Stimulated activated CD4-positive, alpha-beta T cell treated with anti-CD3 and anti-CD28 coated beads, TNF-alpha, amount 100 ng/mL, for 1 hour (primary cell): ENCODE data around the gene TNS1.

Experiments used
- DNase-seq, 3 donors: peaks; one replicate each; pipeline ENCODE4 v3.0.0-alpha.2; 2020; ENCODE audit warnings: low read depth in 3 of 3, low spot score in 1 of 3

TNS1 gene

DNA sequence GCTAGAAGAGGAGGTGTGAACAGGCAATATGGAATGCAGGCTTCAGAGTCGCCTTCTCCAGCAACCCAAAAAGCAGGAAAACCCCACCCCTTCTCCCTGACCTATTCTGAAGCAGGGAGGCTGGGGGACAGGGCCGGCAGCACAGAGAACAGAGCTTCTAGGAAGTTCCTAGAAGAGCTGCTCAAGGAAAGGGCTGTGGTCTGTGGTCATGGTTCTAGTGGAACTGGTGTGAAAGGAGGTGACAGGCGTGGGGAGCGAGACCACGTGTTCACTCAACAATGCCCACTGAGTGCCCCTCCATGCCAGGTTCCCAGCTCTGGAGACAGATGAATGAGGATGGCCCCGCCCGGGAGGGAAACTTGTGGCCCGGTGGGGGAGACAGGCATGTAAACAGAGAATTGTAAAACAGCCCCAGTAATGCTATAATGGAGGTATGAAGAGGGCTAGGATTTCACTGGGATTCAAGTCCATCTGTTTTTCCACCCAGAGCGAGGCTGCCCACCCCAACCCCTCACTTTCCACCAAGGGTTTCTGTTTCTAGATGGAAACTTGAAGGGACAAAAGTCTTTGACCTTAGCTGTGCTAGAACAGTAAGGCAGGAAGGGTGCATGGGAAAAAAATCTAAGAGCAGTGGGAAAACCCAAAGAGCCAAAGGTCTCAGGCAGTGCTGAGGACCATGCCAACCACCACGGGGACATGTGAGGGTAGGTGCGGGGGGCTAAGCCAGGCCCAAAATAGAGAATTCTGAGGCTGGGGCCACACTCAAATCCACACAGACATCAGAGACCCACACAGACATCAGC, 71.8 kb downstream of the TNS1 start:
- DNase-seq: no peak

DNA sequence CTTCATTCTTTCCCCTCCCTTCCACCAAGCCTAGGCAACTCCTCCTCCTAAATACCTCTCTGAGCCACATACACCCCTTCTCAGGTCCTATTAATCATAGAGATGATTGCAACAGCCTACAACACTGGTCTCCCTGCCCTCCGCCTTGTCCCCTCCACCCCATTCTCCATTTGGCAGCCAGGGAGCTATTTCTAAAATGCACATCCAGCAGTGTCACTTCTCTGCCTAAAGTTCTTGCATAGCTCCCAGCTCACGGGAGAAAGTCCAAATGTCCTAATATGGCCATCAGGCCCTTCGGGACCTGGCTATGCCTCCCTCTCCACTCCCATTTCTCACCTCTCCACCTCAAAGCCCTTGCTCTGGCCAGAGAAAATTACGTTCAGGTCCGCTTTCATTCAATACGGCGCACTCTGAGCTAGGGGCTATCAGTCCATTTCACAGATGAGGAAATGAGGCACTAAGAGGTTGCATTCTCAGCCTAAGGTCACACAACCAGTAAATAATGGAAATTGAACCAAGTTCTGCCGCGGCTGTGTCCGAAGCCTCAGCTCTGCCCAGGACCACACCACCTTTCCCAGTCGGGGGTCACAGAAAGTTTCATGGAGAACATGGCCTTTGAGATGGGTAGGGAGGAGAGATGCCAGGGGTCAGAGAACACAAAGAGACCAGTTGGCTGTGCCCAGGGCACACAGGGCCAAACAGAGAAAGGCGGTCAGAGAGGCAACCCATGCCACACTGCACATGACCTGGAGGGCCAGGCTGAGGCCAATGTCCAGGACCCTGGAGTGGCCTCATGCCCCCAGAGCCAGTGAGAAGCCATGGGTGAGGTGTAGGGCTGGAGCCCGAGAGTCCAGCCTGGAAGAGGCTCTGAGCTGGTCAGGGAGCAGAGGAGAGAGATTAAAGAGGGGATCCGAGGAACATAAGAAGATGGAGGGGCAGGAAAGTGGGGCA, 72.8 kb downstream of the TNS1 start:
- no peak for DNase-seq

DNA sequence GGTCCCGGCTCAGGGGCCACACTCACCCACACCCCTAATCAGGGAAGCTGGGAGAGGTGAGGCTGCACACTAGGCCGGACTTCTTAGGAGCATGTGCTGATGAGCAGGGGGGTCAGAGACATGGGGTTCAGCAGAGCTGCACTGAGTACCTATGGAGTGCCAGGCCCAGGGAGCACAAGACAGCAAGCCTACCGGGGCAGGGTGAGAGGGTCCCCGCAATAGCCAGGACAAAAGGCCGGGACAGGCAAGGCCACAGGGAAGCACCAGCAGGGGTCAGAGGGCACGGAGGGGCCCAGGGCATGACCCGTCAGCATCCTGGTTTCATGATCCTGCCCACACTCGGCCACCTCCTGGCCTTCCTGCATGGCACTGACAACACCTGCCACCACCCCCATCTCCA, 73.5 kb downstream of the TNS1 start:
- DNase-seq: no peak

DNA sequence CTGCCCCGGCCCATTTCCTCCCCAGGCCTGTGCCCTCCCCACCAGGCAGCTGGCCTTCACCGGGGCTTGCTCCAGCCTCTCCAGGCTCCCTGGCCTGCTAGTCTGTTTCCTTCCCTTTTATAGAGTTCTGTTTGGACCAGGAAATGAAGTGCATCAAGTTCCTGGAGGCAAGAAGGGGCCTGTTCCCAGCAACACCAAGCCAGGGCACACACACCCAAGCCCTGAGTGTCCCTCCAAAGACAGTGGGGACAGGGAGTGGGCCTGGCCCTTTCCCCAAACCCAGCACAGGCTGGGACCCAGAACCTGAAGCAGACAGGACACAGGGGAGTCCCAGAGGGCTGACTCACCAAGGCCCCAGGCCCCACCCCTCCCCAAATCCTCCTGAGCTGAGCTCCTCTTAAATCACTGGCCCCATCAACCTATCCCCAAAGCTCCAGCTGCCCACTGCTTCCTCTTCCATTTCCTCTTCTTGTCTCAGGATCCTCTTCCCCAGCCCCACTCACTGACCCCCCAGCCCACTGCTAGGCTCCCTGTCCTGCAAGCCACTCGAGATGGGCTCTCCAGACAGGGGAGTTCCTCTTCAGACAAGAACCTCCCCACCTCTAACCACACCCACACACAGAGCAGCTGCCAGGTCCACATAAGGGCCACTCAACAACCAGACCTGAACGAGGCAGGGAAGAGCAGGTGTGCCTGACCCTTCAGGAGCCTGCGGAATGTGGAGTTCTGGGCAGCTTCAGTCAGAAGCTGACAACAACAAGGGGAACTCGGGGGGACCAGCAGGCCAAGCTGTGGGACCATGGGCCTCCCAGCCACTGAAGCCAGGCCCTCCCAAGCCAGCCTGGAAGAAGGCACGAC, 74.2 kb downstream of the TNS1 start:
- DNase-seq: no peak

DNA sequence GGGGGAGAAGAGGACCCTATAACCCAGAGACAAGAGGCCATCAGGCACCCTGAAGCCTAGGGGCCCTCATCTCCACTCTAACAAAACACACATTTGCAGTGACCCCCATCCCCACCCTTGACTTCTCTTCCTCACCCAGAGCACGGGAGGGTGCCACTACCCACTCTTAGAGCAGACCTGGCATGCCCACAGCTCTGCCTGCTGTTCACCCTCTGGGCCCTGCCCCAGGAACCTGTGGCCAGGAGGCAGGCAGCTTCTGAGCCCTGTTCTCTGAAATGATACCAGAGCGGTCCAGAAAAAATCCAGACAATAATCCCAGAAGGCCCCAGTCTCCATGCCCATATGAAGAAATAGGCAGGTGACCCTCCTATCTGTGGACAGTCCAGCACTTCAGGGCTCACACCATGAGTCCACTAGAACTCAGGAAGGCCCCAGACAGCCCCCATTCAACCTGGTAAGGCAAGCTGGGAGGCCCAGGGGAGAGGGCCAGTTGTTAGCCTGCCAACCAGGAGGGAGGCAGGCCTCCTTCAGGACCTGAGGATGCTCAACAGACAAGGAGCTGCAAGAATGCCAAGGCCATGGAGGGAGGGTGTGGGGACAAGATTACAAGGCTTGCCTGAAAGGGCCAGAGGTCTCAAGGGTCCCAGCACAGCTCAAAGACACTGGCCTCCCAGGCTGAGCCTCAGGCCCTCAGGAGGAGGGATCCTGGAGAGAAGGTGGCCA, 75.0 kb downstream of the TNS1 start:
- no peak for DNase-seq

DNA sequence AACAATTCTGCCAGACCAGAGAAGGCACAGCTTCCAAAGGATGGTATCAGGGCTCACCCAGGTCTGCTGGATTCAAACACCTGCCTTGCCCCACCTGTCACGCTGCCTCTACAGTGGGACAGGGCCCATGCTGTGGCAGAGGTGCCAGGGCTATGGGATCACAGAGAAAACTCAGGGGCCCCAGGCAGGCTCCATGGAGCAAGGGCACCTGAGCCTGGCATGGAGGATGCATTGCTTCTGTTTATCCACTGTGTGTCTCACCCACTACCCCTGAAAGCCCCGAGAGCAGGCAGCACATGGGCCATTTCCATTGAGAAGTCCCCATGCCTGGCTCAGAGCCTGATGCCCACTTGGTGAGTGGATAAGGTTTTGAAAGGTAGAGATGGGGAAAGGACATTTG, 76.0 kb downstream of the TNS1 start:
- DNase-seq: no peak

DNA sequence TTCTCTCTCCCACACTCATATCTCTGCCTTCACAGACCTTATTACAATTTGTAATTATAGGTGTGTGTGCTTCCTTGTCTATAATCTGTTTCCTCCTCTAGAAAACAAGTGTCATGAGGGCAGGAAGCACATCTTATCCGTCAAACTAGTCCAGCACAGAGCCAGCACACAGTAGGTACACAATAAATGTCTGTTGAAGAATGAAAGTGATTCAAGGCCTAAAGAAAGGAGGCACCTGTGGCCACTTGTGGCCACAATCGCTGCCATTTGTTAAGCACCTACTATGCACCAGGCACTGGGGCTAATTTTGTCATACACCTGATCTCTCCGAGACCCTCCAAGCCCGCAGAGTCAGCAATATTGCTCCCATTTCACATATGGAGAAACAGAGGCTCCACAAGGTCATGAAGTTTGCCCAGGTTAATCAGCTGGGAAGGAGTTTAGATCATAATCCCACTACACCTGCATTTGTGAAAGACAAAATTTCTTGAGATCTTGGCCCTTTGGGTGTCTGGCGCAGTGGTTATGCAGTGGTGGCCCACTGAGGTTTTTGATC, 78.4 kb downstream of the TNS1 start:
- DNase-seq: no peak

DNA sequence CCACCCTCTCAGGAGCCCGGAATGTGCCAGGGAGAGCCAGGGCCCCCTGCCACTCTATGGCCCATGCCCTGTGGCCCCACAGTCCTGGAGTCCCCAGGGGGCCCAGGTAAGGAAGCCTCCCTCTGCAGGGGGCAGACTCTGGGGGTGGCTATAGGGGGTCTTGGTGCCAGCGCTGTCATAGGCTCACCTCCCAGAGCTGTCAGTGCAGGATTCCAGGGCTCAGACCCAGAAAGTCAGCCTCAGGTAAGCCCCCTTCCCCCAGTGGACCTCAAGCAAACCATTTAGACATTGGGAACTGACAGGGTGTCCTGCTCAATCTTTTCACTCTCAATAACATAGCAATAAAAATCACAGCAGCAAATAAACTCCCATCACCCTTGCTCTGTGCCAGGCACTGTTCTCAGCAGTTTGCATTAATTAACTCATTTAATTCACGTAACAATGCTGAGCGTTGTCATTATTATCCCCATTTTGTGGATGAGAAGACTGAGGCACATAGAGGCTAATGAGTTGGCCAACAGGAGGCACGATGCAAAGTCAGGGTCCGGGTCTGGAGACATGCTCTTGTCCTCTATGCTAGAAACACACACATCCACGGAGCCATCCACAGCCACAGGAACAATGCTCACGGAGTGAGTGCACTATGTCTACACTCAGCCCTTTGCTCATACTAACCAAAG, 79.6 kb downstream of the TNS1 start:
- DNase-seq: no peak

DNA sequence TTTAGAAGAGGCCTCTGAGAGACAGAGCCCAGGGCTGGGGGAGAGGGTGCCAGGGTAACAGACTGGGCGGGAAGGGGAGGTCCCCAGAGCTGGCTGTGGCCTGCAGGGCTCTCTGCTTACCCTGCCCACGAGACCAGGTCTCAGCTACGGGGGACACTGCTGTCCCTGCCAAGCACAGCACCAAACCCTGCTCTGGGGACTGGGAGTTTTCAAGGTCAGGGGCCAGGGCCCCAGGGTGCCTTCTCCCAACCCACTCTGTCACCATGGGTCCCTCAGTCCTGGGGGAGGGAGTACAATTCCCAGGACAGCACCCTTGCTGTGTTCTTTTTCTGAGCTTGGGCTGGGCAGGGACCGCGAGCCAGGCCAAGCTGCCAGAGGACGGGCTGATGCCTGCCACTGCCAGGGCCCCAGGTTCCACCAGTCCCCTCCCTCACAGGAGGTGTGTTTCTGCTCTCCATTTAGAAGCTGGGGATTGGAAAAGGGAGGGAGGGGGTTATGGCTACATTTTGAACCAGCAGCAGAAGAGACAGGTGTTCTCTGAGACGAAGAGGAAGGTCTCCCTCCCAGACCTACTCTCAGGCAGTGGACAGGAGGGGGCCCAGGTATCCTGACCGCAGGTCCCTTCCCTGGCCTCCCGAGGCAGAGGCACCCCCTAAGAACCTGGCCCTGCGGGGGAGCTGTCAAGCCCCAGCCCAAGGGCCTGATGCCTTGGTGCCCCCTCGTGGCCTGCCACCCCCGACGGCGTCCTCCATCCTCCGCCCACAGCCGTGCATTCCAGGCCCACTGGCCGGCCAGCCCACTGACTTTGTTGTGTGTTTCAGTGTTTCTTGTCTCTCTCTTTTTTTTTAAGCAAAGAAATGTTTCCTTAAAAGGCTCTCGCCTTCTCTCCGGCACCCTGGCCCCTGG, 80.4 kb downstream of the TNS1 start:
- DNase-seq: no peak

DNA sequence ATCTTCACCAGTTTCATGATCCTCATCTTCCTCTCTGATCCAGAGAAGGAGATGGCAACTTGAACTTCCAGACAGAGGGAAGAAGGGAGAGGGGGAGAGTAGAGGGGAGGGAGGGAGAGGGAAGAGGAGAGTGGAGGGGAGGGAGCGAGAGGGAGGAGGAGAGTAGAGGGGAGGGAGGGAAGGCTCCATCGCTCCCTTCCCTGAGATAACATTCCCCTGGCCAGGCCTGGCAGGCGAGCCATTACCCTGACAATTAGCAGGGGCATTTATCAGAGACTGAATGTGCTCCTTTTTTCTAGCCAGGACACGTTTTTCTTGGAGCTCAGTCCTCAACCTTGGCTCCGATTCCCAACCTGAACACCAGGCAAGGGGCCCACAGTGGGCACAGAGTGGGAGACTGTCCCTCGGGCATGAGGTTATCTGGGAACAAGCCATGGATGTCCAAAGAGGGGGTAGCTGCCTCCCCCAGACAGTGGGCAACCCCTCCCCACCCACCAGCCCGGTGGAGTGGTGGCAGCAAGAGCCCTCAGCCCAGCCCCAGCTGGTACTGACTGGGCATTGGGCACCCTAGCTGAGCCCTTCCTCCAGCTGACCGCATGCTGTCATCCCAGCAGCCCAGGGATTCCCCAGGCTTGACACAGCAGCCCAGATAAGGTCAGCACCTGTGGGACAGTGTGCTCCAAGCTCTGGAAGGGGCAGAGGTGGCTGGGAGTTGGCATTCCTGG, 81.8 kb downstream of the TNS1 start:
- no peak for DNase-seq

DNA sequence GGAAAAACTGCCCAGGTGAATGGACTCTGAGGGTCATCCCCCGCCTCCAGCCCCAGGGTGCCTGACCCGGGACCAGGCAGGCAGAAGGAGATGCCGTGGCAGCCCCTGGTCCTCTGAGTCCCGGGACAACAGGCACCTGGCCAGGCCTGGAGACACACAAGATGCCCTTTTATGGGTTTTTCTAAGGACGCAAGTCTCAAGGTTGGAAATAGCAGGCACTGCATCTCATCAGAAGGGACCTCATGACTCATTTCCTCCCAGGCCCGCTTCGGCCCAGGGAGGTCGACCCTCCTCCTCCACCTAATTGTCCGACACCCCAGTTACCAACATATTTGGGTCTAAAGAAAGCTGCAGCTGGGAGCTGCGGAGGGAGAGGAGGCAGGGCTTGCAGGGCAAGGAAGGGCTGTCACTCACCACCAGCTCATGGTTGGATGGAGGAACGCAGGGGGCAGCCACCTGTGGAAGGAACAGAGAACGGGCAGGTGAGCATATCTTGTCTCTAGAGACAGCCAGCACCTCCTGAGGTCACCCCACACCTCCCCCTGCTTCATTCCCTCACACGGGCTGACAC, 82.9 kb downstream of the TNS1 start:
- DNase-seq: no peak

DNA sequence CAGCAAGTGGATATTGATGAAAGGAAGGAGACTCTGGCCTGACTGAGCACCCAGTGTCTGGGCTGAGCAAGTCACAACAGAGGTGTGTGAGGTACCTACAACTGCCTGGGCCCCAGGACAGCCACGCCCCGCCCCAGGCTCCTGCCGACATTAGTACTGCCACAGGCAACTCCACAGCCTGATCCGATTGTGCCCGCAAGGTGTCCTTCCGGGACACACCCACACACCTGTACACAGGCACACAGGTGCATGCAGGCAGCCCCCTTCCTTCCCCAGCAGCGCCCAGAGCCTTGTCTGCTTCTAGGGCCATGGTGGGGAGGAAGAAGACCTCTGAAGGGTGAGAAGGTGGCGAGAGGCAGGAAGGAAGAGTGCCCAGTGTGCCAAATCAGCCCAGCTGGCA, 83.6 kb downstream of the TNS1 start:
- no peak for DNase-seq

DNA sequence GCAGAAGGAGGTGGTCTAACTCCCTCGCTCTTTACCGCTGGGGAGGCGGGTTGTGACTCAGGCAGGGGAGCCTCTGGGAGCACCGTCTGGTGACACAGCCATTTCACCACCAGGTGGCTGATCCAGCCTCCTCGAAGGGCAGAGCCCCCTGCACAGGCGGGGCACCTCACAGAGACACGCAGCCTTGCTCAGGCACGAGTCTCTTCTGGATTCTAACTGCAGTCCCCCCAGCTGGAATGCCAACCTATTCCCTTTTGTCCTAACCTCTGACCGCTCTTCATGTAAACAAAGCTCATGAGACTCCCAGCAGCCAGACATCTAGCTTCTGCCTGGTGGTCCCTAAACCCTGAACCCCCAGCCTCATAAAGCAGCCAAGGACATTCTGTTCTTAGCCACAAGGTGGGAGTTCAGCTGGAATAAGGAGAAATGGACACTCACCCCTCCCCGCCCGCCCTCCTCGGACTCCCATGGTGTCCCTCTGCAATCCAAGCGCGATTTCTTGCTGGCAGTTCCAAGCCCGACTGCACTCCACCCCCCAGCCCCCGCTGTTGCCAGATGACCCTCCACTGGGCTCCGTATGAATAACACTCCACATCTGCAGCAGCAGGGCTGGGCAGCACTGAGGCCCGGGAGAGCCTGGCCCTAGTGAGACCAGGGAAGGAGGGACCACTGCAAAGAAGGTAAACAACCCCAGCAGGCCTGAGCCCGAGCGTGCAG, 84.3 kb downstream of the TNS1 start:
- DNase-seq: no peak

DNA sequence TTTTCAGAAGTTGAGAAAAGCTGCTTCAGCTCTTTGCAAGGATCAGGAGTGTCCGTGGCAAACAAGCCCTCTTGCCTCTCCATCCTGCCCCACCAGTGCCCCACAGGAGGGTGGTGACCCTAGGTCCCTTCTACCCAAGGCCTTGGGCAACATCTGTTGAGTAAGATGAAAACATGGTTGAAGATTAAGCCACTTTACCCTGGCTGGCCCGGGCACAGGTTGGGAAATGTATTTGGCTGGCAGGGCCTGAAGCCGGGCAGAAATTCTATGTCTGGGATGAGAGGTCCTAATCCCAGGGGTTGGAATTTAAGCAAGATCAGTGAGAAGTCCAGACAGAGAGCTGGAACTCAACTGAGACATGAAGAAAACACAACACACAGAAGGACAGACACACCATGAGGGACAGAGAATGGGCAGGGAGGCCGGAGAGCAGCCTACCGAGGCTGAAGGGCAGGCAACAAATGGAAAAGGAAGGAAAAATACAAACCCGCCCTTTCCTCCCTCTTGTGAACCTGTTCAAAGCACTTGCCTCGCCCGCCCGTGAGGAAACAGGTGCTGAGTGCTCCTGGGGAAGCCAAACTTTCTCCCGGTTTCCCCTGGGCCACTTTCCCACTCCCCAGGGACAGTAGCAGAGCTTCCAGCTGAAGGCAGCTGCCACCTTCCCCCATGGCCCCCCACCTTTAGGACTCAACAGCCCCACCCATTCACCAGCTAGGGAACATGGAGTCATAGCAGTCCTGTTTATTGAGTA, 86.1 kb downstream of the TNS1 start:
- no peak for DNase-seq

DNA sequence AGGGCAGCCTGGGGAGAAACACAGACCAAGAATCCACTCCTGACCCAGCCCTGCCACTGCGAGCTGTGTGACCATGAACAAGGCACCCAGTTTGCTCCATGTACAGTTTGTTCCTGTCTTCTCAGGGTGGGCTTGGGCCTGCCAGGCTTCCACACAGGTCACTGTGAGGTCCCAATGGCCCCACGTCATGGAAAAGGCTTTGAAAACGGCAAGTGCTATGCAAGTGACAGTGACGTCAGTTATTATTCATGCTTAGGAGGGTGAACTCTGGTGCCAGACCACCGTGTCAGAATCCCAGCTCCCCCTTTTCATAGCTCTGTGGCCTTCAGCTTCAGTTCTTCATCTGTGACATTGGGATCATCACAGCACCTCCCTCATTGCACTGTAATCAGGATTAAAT, 87.1 kb downstream of the TNS1 start:
- DNase-seq: no peak

DNA sequence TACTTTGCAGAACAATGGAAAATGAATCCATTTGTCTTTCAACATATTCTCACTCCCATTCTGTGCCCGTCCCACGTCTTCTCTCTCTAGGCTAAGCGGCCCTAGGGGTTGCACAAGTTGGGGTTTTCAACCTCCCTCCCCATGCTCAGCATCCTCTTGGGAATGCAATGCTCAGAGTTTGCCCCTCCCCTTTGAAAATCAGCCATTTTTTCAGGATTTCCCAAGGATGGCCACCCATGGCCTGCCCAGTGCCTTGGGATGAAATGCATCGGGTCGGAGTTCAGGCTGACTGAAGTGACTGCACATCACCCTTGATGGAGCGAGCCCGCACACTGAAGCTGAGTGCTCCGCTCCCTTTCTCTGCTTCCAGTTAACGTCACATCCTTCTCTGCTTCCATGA, 87.9 kb downstream of the TNS1 start:
- no peak for DNase-seq
